PC-3 (cell line): ENCODE measurements around the gene PCDHGA7.
"Not testable (repeated sequence)": the region's sequence is repeated elsewhere in the genome, so short reads cannot be mapped to it uniquely, and the experiment has no call there.

ENCODE experiments used
- CTCF ChIP-seq: fragments of 300-600 bp; sonication (generic); conservative IDR thresholded peaks from 2 replicates; pipeline ENCODE4 v1.5.1; 2017; ENCODE audit warnings: antibody characterized with exemption, low read depth, mild to moderate bottlenecking, low read length
- EZH2phosphoT487 ChIP-seq: fragments of 300-600 bp; sonication (generic); IDR thresholded peaks from 2 replicates; pipeline ENCODE4 v1.6.1; 2018; ENCODE audit warnings: mild to moderate bottlenecking, antibody characterized with exemption, low read length, borderline replicate concordance

GRCh38 chr5:141432726-141433125, 50.2 kb downstream of the PCDHGA7 start:
- TF ChIP-seq CTCF, EZH2phosphoT487: not testable (repeated sequence)
